ENCODE measurements around the gene SEC23IP. TPM values are rescaled to one million over a fixed set of nuclear protein-coding genes. Genes with fewer than 3 reads are reported as not detected.
"Not testable (repeated sequence)": the region's sequence is repeated elsewhere in the genome, so short reads cannot be mapped to it uniquely, and the experiment has no call there.

SEC23IP gene
- polyA plus RNA-seq, 3 donors from 2014 or later, result 41.2 to 57.3 (median 47.2) TPM

DNA sequence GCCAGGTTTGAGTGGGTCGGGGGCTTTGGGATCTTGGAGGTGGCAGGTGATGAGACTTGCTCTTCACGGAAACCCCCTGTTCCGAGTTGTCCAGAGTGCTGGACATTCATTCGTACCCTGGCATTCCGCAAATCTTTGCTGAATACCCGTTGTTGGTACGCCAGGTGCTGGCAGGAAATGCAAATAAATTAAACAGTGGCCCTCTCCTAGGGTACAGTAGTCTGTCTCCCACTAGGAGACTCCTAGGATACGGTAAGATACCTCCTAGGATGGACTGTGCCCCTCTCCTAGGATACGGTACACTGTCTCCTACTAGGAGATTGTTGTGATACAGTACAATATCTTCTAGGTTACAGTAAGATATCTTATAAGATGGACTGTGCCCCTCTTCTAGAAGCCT is 544 bp downstream of the SEC23IP start:
- H3K27me3 Mint-ChIP-seq (ENCODE audit: low read depth in 3 of 3), result peaks cover 4 to 6% (median 5%) of the 10 kb centered on the region in 3 donors
- peak overlapping the region; percentile 97 to 100 (median 99) for H3K4me3 Mint-ChIP-seq
- peaks cover 0 to 3% (median 0%) of the 10 kb centered on the region in 3 donors for H3K36me3 Mint-ChIP-seq
- H3K4me1 Mint-ChIP-seq, result peaks cover 52 to 57% of the 10 kb centered on the region in 2 donors
- no peak for DNase-seq
- H3K9me3 Mint-ChIP-seq, result peaks cover 0 to 1% (median 0%) of the 10 kb centered on the region in 6 donors
- H3K27ac Mint-ChIP-seq, result peak overlapping the region; percentile 95 to 99 (median 98)

DNA sequence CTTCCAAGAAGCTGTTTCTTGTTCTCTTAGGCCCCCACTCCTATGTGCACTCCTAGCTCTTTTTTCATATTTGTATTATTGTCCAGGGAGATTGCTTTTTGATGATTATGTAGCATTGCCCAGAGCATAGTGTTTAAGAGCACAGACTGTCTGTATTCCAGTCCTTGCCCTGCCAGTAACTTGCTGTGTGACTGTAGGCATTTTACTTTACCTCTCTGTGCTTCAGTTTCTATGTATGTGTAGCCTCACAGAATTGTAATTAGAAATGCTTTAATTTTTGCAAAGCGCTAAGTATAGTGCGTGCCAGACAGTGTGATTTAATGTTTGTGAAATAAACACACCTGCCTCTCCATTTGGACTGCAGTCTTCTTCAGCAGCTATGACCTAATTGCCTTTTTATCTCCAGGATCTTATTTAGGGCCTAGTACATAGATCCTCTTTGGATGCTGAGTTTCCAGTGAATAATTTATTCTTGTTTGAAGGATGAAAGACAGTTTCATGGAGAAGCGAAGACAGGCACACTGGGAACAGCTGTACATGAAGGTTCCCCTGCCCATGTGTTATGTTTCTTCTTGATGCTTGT is 1.4 kb downstream of the SEC23IP start:
- Mint-ChIP-seq H3K4me3 (peak overlapping the region; percentile 59 to 100 (median 99)), H3K4me1 (peaks cover 55 to 65% of the 10 kb centered on the region in 2 donors), H3K9me3 (no peaks in the 10 kb centered on the region)

DNA sequence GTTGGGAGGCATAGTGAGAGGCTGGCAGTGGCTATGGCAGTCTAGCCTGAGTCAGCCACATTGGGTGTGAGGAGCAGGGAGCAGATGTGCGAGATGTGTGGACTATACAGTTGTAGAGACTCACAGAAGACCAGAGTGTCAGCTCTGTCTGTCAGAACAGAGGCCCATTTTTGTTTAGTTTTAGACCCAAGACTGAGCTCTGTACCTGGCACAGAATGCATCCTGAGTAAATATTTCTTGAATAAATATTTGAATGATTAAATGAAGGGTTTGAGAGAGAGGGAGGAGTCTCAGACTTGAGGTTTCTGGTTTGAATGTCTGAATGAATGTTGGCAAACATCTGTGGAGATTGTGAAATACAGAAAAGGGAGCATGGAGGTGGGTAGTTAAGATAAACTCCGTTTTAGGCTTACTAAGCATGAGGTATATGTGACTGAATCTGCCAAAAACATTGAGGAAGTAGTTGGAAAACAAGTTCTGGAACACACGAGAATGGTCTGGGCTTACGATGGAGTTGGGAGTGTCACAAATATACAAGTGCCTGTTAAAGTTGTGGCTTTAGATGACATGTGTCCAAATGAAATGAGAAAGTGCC is 3.6 kb downstream of the SEC23IP start:
- peaks cover 61 to 77% of the 10 kb centered on the region in 2 donors for H3K4me1 Mint-ChIP-seq
- no peak overlapping the region for H3K4me3 Mint-ChIP-seq
- H3K9me3 Mint-ChIP-seq, result no peaks in the 10 kb centered on the region
- H3K27me3 Mint-ChIP-seq (ENCODE audit: low read depth in 3 of 3), result peaks cover 4 to 6% (median 5%) of the 10 kb centered on the region in 3 donors
- peak overlapping the region; percentile 6 to 71 (median 50) for H3K27ac Mint-ChIP-seq
- no peak for DNase-seq
- peaks cover 3 to 7% (median 5%) of the 10 kb centered on the region in 3 donors for H3K36me3 Mint-ChIP-seq

More for the DNA sequence above, 1.4 kb downstream of the SEC23IP start:
- DNase-seq, result no peak
- H3K27me3 Mint-ChIP-seq (ENCODE audit: low read depth in 3 of 3), result peaks cover 4 to 6% (median 5%) of the 10 kb centered on the region in 3 donors
- H3K27ac Mint-ChIP-seq, result peak overlapping the region; percentile 81 to 99 (median 95)
- peaks cover 3 to 5% (median 4%) of the 10 kb centered on the region in 3 donors for H3K36me3 Mint-ChIP-seq

DNA sequence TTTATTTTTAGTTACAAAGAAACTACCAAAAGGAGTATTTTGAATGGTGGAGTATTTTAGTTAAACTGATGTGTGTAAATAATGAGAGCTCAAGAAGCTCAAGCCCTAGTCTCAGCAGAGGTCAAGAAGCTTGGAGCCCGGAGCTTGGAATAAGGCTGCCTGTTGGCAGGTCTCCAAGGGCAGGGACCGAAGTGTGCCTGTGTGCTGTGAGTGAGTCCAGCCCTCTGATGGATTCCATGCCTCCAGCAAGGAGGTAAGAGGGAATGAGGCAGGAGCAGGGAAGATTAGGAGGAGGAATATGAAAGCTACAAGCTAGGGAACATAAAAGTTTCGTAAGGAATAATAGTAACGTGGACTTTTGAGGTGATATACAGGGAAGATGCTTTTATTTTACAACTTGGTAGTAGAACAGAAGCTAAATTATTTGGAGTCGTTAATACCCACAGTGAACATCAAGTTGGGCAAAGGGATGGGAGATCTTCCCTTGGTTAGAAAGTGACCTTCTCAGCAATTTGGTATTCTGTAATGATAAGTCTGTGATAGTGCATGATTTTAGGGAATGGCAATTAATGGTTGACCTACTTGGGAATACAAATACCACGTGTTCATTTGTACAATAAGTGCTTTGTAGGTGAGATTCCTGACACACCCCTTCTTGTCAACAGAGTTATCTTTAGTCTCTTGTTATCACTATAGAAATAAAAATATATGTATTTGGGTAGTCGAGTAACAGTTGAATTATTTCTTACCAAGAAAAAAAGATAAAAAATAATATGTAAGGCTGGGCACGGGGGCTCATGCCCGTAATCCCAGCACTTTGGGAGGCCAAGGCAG is 4.6 kb downstream of the SEC23IP start:
- DNase-seq, result no peak
- H3K4me3 Mint-ChIP-seq, result no peak overlapping the region
- peaks cover 2 to 6% (median 5%) of the 10 kb centered on the region in 3 donors for H3K27me3 Mint-ChIP-seq (ENCODE audit: low read depth in 3 of 3)
- H3K36me3 Mint-ChIP-seq, result peaks cover 3 to 7% (median 5%) of the 10 kb centered on the region in 3 donors
- peak overlapping the region in 4 of 6 donors; percentile 3 to 73 (median 38) for H3K27ac Mint-ChIP-seq
- peaks cover 60 to 74% of the 10 kb centered on the region in 2 donors for H3K4me1 Mint-ChIP-seq
- H3K9me3 Mint-ChIP-seq, result no peaks in the 10 kb centered on the region

DNA sequence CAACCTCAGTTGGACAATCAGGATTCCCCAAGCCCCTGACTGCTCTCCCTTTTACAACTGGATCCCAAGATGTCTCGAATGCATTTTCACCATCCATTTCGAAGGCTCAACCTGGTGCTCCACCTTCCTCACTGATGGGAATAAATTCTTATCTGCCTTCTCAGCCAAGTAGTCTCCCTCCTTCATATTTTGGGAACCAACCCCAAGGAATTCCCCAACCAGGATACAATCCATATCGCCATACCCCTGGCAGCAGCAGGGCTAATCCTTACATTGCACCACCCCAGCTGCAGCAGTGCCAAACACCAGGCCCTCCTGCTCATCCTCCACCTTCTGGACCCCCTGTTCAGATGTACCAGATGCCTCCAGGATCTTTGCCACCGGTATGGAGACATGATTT is 6.0 kb downstream of the SEC23IP start:
- H3K9me3 Mint-ChIP-seq, result no peaks in the 10 kb centered on the region
- H3K4me1 Mint-ChIP-seq, result peaks cover 45 to 61% of the 10 kb centered on the region in 2 donors
- H3K27me3 Mint-ChIP-seq (ENCODE audit: low read depth in 3 of 3), result peaks cover 0 to 2% (median 0%) of the 10 kb centered on the region in 3 donors
- no peak overlapping the region for H3K4me3 Mint-ChIP-seq
- no peak for DNase-seq
- H3K27ac Mint-ChIP-seq, result peak overlapping the region in 1 of 6 donors; percentile 4
- peaks cover 5 to 17% (median 6%) of the 10 kb centered on the region in 3 donors for H3K36me3 Mint-ChIP-seq

DNA sequence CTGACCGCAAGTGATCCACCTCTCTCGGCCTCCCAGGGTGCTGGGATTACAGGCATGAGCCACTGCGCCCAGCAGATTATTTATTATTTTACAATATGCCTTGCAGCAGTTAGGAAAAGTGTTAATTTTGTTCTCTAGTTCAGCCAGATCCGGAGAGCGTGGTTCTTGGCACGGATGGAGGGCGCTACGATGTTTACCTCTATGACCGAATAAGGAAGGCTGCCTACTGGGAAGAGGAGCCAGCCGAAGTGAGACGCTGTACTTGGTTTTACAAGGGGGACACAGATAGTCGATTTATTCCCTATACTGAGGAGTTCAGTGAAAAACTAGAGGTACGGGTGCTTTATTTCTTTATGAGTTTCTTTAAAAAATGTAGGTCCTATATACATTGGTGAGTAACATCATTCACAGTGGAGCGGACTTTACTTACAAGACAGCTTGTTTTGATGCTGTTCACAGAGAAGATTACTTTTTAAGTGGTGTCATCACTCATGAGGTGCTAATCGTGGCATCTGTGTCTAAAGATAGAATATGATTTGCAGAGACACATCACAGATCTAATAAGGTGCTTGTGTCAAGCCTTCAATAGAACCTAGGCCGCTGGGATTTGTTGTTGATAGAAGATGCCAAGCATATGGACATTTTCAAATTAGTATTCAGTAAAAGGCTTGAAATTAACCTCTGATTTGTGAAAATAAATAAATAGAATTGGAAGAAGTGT is 11.6 kb downstream of the SEC23IP start:
- H3K4me3 Mint-ChIP-seq, result no peak overlapping the region
- H3K27ac Mint-ChIP-seq, result no peak overlapping the region
- H3K4me1 Mint-ChIP-seq, result peaks cover 5 to 16% of the 10 kb centered on the region in 2 donors
- no peaks in the 10 kb centered on the region for H3K9me3 Mint-ChIP-seq
- no peak for DNase-seq
- no peaks in the 10 kb centered on the region for H3K27me3 Mint-ChIP-seq (ENCODE audit: low read depth in 3 of 3)
- peaks cover 12 to 45% (median 19%) of the 10 kb centered on the region in 3 donors for H3K36me3 Mint-ChIP-seq

DNA sequence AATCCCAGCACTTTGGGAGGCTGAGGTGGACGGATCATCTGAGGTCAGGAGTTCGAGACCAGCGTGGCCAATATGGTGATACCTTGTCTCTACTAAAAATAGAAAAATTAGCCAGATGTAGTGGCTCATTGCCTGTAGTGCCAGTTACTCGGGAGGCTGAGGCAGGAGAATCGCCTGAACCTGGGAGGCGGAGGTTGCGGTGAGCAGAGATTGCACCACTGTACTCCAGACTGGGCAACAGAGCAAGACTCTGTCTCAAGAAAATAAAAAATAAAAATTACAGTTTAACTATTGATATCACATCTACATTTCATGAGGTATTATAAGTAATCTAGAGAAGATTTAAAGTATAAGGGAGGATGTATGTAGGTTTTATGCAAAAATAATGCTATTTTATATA is 15.2 kb downstream of the SEC23IP start:
- not testable (repeated sequence) for H3K27ac Mint-ChIP-seq; H3K9me3 Mint-ChIP-seq; DNase-seq; H3K4me3 Mint-ChIP-seq; H3K27me3 Mint-ChIP-seq (ENCODE audit: low read depth in 3 of 3)
- H3K4me1 Mint-ChIP-seq, result peaks cover 0 to 16% of the 10 kb centered on the region in 2 donors
- peaks cover 15 to 60% (median 25%) of the 10 kb centered on the region in 3 donors for H3K36me3 Mint-ChIP-seq

DNA sequence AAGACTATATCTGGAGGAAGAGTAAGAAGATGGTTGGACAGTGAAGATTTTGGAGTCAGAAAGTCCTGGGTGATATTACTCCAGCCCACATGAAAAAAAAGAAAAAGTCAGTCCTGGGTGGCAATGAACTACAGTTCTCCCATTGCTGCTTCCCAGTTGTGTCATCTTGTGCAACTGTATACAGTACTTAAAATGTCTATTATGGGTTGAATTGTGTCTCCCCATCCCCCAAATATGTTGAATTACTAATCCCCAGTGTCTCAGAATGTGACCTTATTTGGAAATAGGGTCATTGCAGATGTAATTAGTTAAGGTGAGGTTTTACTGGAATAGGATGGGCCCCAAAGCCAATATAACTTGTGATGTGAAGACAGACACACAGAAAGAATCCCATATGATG is 15.6 kb downstream of the SEC23IP start:
- peaks cover 0 to 3% (median 0%) of the 10 kb centered on the region in 3 donors for H3K27me3 Mint-ChIP-seq (ENCODE audit: low read depth in 3 of 3)
- no peak overlapping the region for H3K4me3 Mint-ChIP-seq
- peak overlapping the region in 2 of 6 donors; percentile 37 to 62 for H3K27ac Mint-ChIP-seq
- H3K9me3 Mint-ChIP-seq, result no peaks in the 10 kb centered on the region
- H3K4me1 Mint-ChIP-seq, result peaks cover 5 to 21% of the 10 kb centered on the region in 2 donors
- peaks cover 12 to 60% (median 29%) of the 10 kb centered on the region in 3 donors for H3K36me3 Mint-ChIP-seq
- DNase-seq, result no peak

DNA sequence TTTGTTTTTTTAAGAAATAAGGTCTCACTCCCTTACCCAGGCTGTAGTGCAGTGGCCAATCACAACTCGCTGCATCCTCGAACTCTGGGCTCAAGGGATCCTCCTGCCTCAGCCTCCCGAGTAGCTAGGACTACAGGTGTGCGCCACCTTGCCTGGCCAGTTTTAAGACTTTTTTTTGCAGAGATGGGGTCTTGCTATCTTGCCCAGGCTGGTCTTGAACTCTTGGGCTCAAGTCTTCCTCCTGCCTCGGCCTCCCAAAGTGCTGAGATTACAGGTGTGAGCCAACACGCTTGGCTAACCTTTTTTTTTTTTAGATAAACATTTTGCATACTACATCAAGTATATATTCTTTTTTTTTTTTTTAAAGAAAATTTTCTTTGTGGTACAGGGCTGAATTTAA is 18.2 kb downstream of the SEC23IP start:
- Mint-ChIP-seq H3K9me3 (no peaks in the 10 kb centered on the region), H3K4me1 (peaks cover 9 to 24% of the 10 kb centered on the region in 2 donors), H3K27ac (no peak overlapping the region), H3K36me3 (peaks cover 12 to 53% (median 22%) of the 10 kb centered on the region in 3 donors), H3K27me3 (ENCODE audit: low read depth in 3 of 3) (peaks cover 0 to 3% (median 0%) of the 10 kb centered on the region in 3 donors), H3K4me3 (no peak overlapping the region)
- no peak for DNase-seq

DNA sequence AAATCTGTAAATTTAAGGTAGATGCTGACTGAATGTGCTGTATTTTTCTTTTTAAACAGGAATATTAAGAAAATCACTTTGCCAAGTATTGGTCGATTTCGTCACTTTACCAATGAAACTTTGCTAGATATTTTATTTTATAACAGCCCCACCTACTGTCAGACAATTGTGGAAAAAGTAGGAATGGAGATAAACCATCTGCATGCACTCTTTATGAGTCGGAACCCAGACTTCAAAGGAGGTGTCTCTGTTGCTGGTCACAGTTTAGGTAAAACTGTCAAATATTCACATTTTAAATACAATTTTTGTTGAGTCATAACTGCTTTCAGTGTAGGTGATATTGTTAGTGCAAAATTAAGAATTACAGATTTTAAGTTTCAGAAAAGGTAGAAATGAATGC is 25.2 kb downstream of the SEC23IP start:
- Mint-ChIP-seq H3K9me3 (no peaks in the 10 kb centered on the region), H3K4me3 (no peak overlapping the region), H3K27me3 (ENCODE audit: low read depth in 3 of 3) (peaks cover 0 to 2% (median 0%) of the 10 kb centered on the region in 3 donors), H3K27ac (no peak overlapping the region), H3K36me3 (peaks cover 33 to 54% (median 39%) of the 10 kb centered on the region in 3 donors), H3K4me1 (peaks cover 12 to 15% of the 10 kb centered on the region in 2 donors)
- no peak for DNase-seq

DNA sequence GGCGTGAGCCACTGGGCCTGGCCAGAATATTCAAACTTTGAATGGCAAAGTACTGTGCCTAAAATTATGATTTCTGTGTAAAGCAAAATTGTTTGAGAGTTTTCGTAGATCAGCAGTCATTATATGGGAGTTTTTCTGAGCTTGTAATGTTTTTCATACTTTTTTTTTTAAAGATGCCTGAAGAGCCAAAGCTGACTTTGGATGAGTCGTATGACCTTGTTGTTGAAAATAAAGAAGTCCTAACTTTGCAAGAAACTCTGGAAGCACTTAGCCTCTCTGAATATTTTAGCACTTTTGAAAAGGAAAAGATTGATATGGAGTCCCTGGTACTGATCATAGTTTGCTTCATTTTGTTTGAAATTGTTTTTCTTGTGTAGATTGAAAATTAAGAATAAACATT is 26.7 kb downstream of the SEC23IP start:
- H3K27me3 Mint-ChIP-seq (ENCODE audit: low read depth in 3 of 3), result peaks cover 0 to 2% (median 1%) of the 10 kb centered on the region in 3 donors
- peaks cover 33 to 50% (median 41%) of the 10 kb centered on the region in 3 donors for H3K36me3 Mint-ChIP-seq
- peak overlapping the region in 1 of 6 donors; percentile 16 for H3K27ac Mint-ChIP-seq
- H3K4me1 Mint-ChIP-seq, result peaks cover 5 to 8% of the 10 kb centered on the region in 2 donors
- H3K4me3 Mint-ChIP-seq, result no peak overlapping the region
- DNase-seq, result no peak
- H3K9me3 Mint-ChIP-seq, result no peaks in the 10 kb centered on the region

DNA sequence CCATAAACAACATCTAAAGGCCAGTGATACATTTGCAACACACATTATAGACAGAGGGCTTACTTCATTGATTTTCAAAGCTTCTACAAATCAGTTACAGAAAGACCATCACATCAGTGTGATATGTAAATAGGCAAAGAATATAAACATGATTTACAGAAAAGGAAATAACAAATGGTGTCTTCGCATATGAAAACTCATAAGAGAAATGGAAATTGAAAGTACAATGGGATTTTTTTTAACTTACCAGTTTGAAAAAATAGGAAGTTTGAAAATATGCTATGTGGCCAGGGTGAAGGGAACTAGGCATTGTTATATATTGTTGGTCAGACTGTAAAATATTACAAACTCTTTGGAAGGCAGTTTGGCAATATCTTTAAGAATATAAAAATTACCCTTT is 27.3 kb downstream of the SEC23IP start:
- H3K9me3 Mint-ChIP-seq, result no peaks in the 10 kb centered on the region
- H3K4me3 Mint-ChIP-seq, result no peak overlapping the region
- H3K36me3 Mint-ChIP-seq, result peaks cover 27 to 50% (median 36%) of the 10 kb centered on the region in 3 donors
- H3K27me3 Mint-ChIP-seq (ENCODE audit: low read depth in 3 of 3), result peaks cover 0 to 2% (median 2%) of the 10 kb centered on the region in 3 donors
- DNase-seq, result no peak
- H3K4me1 Mint-ChIP-seq, result peaks cover 3 to 8% of the 10 kb centered on the region in 2 donors
- peak overlapping the region in 2 of 6 donors; percentile 9 to 10 for H3K27ac Mint-ChIP-seq

DNA sequence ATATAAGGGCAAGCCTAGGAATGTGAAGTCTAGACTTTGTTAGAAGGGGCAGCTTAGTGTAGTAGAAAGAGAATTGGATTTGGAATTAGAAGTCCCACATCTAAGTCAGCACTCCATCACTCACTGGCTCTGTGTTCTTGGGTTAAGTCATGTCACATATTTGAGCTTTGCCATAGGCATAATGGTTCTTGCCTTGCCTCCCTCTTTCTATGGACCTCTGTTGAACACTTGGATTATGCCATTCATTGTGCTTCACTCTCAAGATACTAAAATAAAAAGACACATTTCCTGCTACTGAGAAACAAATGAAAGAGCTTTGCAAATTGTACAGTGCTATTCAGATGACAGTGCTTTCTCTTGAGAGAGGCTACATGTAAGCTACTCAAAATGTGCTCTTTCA is 35.9 kb downstream of the SEC23IP start:
- H3K4me1 Mint-ChIP-seq, result peaks cover 3 to 5% of the 10 kb centered on the region in 2 donors
- H3K36me3 Mint-ChIP-seq, result peaks cover 13 to 55% (median 38%) of the 10 kb centered on the region in 3 donors
- H3K27me3 Mint-ChIP-seq (ENCODE audit: low read depth in 3 of 3), result peaks cover 0 to 2% (median 0%) of the 10 kb centered on the region in 3 donors
- no peak overlapping the region for H3K4me3 Mint-ChIP-seq
- H3K9me3 Mint-ChIP-seq, result no peaks in the 10 kb centered on the region
- DNase-seq, result no peak
- no peak overlapping the region for H3K27ac Mint-ChIP-seq
